HG03378 (cell line): ENCODE measurements around the gene VCP.

Source experiments
- ATAC-seq: cut with Tn5 transposase; IDR thresholded peaks from one replicate; pipeline ENCODE4 v1.9.1; 2021; ENCODE audit warnings: mild to moderate bottlenecking, moderate library complexity; ENCODE audit not compliant: unreplicated experiment

VCP gene

GRCh38 chr9:35067056-35067455 lies 5.4 kb downstream of the VCP start:
- no peak for ATAC-seq

- ATAC-seq = no peak
These were observed 11.7 kb downstream of the VCP start for GRCh38 chr9:35060548-35061207.

GRCh38 chr9:35059438-35059837 lies 13.0 kb downstream of the VCP start:
- ATAC-seq = no peak

- ATAC-seq = no peak
These were observed 15.2 kb downstream of the VCP start for GRCh38 chr9:35057271-35057620.

GRCh38 chr9:35056571-35057270 lies 15.7 kb downstream of the VCP start:
- ATAC-seq = no peak

GRCh38 chr9:35054871-35055644 lies 17.4 kb downstream of the VCP start:
- no peak for ATAC-seq

GRCh38 chr9:35054185-35054835 lies 18.1 kb downstream of the VCP start:
- no peak for ATAC-seq

GRCh38 chr9:35051069-35051967 lies 21.1 kb downstream of the VCP start:
- ATAC-seq = no peak

- ATAC-seq = no peak
These were observed 23.9 kb downstream of the VCP start for GRCh38 chr9:35048511-35048910.

- no peak for ATAC-seq
These were observed 28.4 kb downstream of the VCP start for GRCh38 chr9:35044071-35044470.

GRCh38 chr9:35042891-35043545 lies 29.4 kb downstream of the VCP start:
- no peak for ATAC-seq

- ATAC-seq = no peak
These were observed 30.3 kb downstream of the VCP start for GRCh38 chr9:35042081-35042604.

- ATAC-seq = no peak
These were observed 36.3 kb downstream of the VCP start for GRCh38 chr9:35035851-35036701.

- ATAC-seq = no peak
These were observed 39.3 kb downstream of the VCP start for GRCh38 chr9:35033101-35033500.

GRCh38 chr9:35029852-35030251 lies 42.6 kb downstream of the VCP start:
- no peak for ATAC-seq

- no peak for ATAC-seq
These were observed 43.2 kb downstream of the VCP start for GRCh38 chr9:35029241-35029640.

GRCh38 chr9:35028341-35028740 lies 44.1 kb downstream of the VCP start:
- no peak for ATAC-seq

- no peak for ATAC-seq
These were observed 44.6 kb downstream of the VCP start for GRCh38 chr9:35027860-35028259.

GRCh38 chr9:35027374-35027773 lies 45.1 kb downstream of the VCP start:
- no peak for ATAC-seq
